G401.6 (cell line): Measurements from ENCODE around the gene TERB2.
"Not testable (repeated sequence)": the region's sequence is repeated elsewhere in the genome, so short reads cannot be mapped to it uniquely, and the experiment has no call there.

Experiments
- FAIRE-seq: peaks from 2 replicates; lab custom pipeline; 2012; peaks lifted over from hg19 to GRCh38; lab: Jason Lieb, UNC

TERB2 gene

GRCh38 chr15:44956388-44956787 is at the start of gene TERB2:
Gene TERB2, plus strand, starts transcription at chr15:44956687. Its CDS starts 32 bp downstream, at chr15:44956719.
- no peak for FAIRE-seq

- FAIRE-seq = no peak
These were observed 47.1 kb upstream of the TERB2 start for GRCh38 chr15:44909423-44909822.

GRCh38 chr15:44910981-44911625 is 45.4 kb upstream of the TERB2 start:
- FAIRE-seq = no peak

- not testable (repeated sequence) for FAIRE-seq
These were observed 44.3 kb upstream of the TERB2 start for GRCh38 chr15:44912186-44912585.

GRCh38 chr15:44912974-44913448 is 43.5 kb upstream of the TERB2 start:
- FAIRE-seq = not testable (repeated sequence)

GRCh38 chr15:44918136-44918535 is 38.4 kb upstream of the TERB2 start:
- FAIRE-seq = no peak

GRCh38 chr15:44928658-44929057 is 27.8 kb upstream of the TERB2 start:
- FAIRE-seq = peak; percentile 55

GRCh38 chr15:44930283-44930682 is 26.2 kb upstream of the TERB2 start:
- not testable (repeated sequence) for FAIRE-seq

GRCh38 chr15:44958302-44958701 is 1.8 kb downstream of the TERB2 start:
- FAIRE-seq = not testable (repeated sequence)

- FAIRE-seq = no peak
These were observed 12.0 kb downstream of the TERB2 start for GRCh38 chr15:44968475-44968874.

GRCh38 chr15:44971036-44971435 is 14.5 kb downstream of the TERB2 start:
- no peak for FAIRE-seq

GRCh38 chr15:44976183-44976582 is 19.7 kb downstream of the TERB2 start:
- not testable (repeated sequence) for FAIRE-seq

GRCh38 chr15:44977781-44978180 is 21.3 kb downstream of the TERB2 start:
- not testable (repeated sequence) for FAIRE-seq

- FAIRE-seq = not testable (repeated sequence)
These were observed 23.3 kb downstream of the TERB2 start for GRCh38 chr15:44979617-44980339.

GRCh38 chr15:44984144-44984543 is 27.7 kb downstream of the TERB2 start:
- not testable (repeated sequence) for FAIRE-seq

- FAIRE-seq = not testable (repeated sequence)
These were observed 30.0 kb downstream of the TERB2 start for GRCh38 chr15:44986346-44987055.

- FAIRE-seq = not testable (repeated sequence)
These were observed 31.2 kb downstream of the TERB2 start for GRCh38 chr15:44987711-44988110.

- FAIRE-seq = not testable (repeated sequence)
These were observed 31.8 kb downstream of the TERB2 start for GRCh38 chr15:44988184-44988869.

GRCh38 chr15:44988870-44989219 is 32.4 kb downstream of the TERB2 start:
- not testable (repeated sequence) for FAIRE-seq

- FAIRE-seq = not testable (repeated sequence)
These were observed 41.1 kb downstream of the TERB2 start for GRCh38 chr15:44997632-44998031.

- no peak for FAIRE-seq
These were observed 42.6 kb downstream of the TERB2 start for GRCh38 chr15:44999105-44999504.

GRCh38 chr15:45001180-45001579 is 44.7 kb downstream of the TERB2 start:
- FAIRE-seq = not testable (repeated sequence)
